Gastrocnemius medialis (tissue), 4 donors: ENCODE results near the gene SUFU. TPM values are rescaled to one million over a fixed set of nuclear protein-coding genes. Genes with fewer than 3 reads are reported as not detected.
A peak's percentile ranks its signal among the peaks of the same experiment; 100 is the strongest.

Experiments used
- ATAC-seq, 2 donors: fragments of 150-250 bp; one replicate each; pipeline ENCODE4 v1.9.1; 2016
- DNase-seq, 2 donors: peaks; one replicate each; pipeline ENCODE4 v3.0.0-alpha.2; 2019
- H3K27ac ChIP-seq, 4 donors: fragments of 200-600 bp; sonication (generic); 1 replicate in 1 of 4; 2 replicates in 3 of 4; pipeline ENCODE4 v1.5.1; 2016 to 2018; ENCODE audit warnings: mild to moderate bottlenecking in 2 of 4, moderate library complexity in 1 of 4
- H3K27me3 ChIP-seq, 3 donors: fragments of 200-600 bp; sonication (generic) in 2 of 3; 1 replicate in 1 of 3; 2 replicates in 2 of 3; pipeline versions ENCODE4 v1.5.1 to v1.6.0; 2016 to 2019; ENCODE audit warnings: mild to moderate bottlenecking in 1 of 3, moderate library complexity in 1 of 3
- H3K36me3 ChIP-seq, 2 donors: fragments of 200-600 bp; sonication (generic) in 1 of 2; one replicate each; pipeline ENCODE4 v1.5.1; 2017 to 2018
- H3K4me1 ChIP-seq, 2 donors: fragments of 200-600 bp; sonication (generic) in 1 of 2; one replicate each; pipeline ENCODE4 v1.5.1; 2016 to 2017; ENCODE audit warnings: mild to moderate bottlenecking in 2 of 2
- H3K4me3 ChIP-seq, 4 donors: fragments of 200-600 bp; sonication (generic) in 3 of 4; 1 replicate in 1 of 4; 2 replicates in 3 of 4; pipeline ENCODE4 v1.5.1; 2016 to 2019; ENCODE audit warnings: mild to moderate bottlenecking in 2 of 4
- H3K9me3 ChIP-seq, 3 donors: fragments of 200-600 bp; sonication (generic) in 2 of 3; 1 replicate in 1 of 3; 2 replicates in 2 of 3; pipeline ENCODE4 v1.5.1; 2016 to 2019
- POLR2A ChIP-seq, 2 donors: fragments of 450-650 bp; IDR thresholded peaks; one replicate each; pipeline ENCODE4 v1.6.1; 2017; ENCODE audit warnings: antibody characterized with exemption in 2 of 2, mild to moderate bottlenecking in 2 of 2, moderate library complexity in 2 of 2
- in situ Hi-C, 4 donors: fragments of 200-750 bp; cut with MboI; loops; one replicate each; pipeline versions ENCODE4 v1.15.0 to v1.8.0; 2017; ENCODE audit warnings: low sequenced_read_pairs in 4 of 4
- intact Hi-C: fragments of 100-400 bp; cut with DNase I; formaldehyde crosslinking; loops from one replicate; pipeline ENCODE4 v1.15.1; 2023; ENCODE audit warnings: low total_unique reads
- total RNA-seq, 4 donors: library from RNA; depleted of rRNA; stranded (reverse); fragments of >200 nt; gene quantifications; one replicate each; pipeline versions ENCODE4 v1.1.0 to v1.2.3, GENCODE V29; 2016
- TF ChIP-seq, protein P1 (sequence below), 5 experiments: fragments of 450-650 bp in 3 of 5; fragments of 200-600 bp in 2 of 5; sonication (generic) in 2 of 5; IDR thresholded peaks in 4 of 5; conservative IDR thresholded peaks in 1 of 5; 1 replicate in 4 of 5; 2 replicates in 1 of 5; pipeline ENCODE4 v1.5.1; 2016 to 2019; ENCODE audit warnings: antibody characterized with exemption in 5 of 5, mild to moderate bottlenecking in 3 of 5, moderate library complexity in 3 of 5

SUFU gene
- total RNA-seq, 4 donors from 2014 or later: 7.3 to 11.8 (median 7.9) TPM

DNA sequence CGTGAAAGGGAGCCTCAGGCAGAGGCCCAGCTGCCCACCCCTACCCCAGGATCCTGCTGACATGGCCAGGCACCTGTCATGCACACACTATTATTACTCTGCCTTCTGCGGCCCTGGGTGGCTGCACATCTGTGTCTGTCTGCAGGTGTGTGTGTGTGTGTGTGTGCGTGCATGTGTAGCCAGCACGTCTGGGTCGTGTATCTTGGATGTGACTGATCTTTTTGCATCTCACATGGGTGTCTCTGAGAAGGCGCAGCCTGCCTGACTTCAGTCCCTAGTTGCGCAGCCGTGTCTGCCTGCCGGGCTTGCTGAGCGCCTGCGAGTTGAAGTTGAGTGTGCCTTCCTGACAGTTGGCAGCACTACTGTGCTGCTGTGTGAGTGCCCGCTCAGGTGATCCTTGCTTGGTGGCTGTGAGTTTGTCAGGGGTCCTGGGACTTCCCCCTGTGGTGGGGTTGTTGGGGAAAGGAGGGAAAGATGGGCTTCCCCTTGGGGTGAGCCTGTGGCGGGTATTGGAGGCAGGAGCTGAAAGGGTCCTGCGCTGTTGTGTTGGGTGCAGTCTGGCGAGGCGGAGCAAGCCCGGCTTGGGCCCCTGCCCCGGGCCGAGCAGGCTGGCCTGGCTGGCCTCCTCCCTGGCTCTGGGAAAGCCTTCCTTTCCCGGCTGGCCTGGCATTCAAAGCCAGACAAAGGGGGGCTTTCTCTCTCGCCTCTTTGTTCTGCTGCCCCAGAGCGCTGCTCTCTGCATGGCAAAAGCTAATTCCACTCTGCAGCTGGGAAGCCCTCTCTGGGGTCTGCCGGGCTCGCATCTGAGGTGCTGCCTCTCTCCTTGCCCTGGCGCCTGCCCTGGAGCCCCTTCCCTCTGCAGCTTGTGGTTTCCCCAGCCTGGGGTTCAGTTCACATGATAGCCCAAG, 145.4 kb downstream of the SUFU start:
- no peak for TF ChIP-seq POLR2A (IDR thresholded peaks at IDR 0.05)
- TF ChIP-seq, protein P1, sequence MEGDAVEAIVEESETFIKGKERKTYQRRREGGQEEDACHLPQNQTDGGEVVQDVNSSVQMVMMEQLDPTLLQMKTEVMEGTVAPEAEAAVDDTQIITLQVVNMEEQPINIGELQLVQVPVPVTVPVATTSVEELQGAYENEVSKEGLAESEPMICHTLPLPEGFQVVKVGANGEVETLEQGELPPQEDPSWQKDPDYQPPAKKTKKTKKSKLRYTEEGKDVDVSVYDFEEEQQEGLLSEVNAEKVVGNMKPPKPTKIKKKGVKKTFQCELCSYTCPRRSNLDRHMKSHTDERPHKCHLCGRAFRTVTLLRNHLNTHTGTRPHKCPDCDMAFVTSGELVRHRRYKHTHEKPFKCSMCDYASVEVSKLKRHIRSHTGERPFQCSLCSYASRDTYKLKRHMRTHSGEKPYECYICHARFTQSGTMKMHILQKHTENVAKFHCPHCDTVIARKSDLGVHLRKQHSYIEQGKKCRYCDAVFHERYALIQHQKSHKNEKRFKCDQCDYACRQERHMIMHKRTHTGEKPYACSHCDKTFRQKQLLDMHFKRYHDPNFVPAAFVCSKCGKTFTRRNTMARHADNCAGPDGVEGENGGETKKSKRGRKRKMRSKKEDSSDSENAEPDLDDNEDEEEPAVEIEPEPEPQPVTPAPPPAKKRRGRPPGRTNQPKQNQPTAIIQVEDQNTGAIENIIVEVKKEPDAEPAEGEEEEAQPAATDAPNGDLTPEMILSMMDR (IDR thresholded peaks at IDR 0.05 in 4 of 5, conservative IDR thresholded peaks at IDR 0.05 in 1 of 5): no peak
- DNase-seq (peak in 1 of 2 donors; percentile 52), ATAC-seq (no peak)
- in situ Hi-C loops (no loop called here), intact Hi-C loops (no loop called here)
- Histone ChIP-seq H3K4me1 (peaks cover 53 to 60% of the 10 kb centered on the region in 2 donors), H3K4me3 (peak overlapping the region; percentile 62 to 90 (median 80)), H3K27ac (peak overlapping the region; percentile 60 to 100 (median 100)), H3K27me3 (no peaks in the 10 kb centered on the region), H3K9me3 (no peaks in the 10 kb centered on the region), H3K36me3 (no peaks in the 10 kb centered on the region)

DNA sequence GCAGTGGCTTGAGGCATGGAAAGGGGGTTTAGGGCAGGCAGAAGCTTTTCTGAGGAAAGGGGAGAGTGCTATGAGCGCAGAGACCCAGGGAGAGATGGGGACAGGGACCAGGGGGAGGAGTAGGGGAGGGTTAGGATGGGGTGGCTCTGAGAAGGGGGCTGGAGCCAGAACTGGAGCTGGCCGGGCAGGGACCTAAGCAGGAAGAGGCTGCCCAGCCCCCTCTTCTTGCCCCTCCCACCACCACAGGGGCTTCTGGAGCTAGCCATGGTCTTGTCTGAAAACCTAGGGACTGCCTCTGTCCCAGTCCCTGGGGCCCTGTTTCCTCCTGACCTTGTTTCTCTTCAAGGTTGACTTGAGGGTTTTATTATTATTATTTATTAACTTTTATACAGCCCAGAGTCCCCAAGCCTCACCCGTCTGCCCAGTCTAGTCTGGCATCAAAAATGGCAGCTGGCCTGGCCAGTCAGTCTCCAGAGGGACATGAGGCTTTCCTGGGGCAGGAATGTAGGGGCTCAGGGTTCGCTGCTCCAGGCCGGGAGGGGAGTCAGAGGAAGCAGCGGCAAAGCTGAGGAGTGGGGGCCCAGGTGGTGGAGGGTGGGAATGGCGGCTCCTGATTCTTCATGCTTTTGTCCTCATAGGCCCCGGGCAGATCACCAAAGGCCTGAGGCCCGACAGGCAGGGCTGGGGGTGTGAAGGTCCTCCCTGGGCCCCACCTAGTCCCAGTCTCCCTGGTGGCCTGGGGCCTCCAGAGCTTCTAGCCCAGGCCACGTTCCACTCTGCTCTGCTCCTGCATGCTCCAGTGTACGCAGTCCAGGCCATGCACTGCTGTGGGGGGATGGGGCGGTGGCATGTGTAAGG, 146.3 kb downstream of the SUFU start:
- H3K4me3 ChIP-seq: peak overlapping the region; percentile 62 to 90 (median 80)
- H3K27me3 ChIP-seq: no peaks in the 10 kb centered on the region
- intact Hi-C loops (no loop called here), in situ Hi-C loops (no loop called here)
- H3K9me3 ChIP-seq: no peaks in the 10 kb centered on the region
- peaks cover 53 to 60% of the 10 kb centered on the region in 2 donors for H3K4me1 ChIP-seq
- peaks cover 0 to 8% of the 10 kb centered on the region in 2 donors for H3K36me3 ChIP-seq
- no peak for ATAC-seq
- TF ChIP-seq, protein P1 (IDR thresholded peaks at IDR 0.05 in 4 of 5, conservative IDR thresholded peaks at IDR 0.05 in 1 of 5): no peak
- TF ChIP-seq POLR2A (IDR thresholded peaks at IDR 0.05): no peak
- peak overlapping the region; percentile 60 to 100 (median 100) for H3K27ac ChIP-seq
- no peak for DNase-seq

DNA sequence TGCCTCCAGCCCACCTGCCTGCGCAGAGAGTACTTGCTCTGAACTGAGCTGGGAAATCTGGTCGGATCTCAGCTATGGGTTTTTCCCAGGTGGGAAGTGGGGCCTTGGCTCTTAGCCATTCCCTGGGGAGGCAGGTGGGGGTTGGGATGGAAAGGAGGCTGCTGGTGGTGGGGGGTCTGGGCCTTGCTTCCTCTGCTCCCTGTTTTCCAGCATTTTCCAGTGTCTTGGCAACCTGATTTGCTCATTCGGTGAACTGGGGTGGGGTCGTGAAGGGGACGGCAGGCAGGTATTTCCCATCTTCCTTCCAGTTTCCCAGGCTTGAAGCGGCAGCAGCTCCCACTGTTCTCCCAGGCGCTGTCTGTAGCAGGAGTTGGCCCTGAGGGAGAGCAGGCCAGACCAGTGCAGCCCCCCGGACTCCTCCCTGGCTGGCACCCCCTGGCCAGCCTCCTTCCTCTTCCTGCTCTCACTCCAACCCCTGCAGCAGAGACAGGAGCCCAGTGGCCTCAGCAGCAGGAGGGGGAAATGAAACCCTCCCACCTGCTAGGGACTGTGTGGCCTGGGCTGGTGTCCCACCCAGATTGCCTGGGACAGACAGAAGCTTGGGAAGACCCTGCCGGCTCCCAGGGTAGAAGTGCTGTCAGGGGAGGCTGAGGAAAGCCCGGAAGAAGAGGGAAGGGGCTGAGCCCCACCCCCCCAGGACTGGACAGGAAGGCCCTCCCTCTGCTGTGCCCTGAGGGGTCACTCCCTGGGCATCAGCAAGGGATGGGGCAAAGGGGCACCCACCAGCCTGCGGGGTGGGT, 147.1 kb downstream of the SUFU start:
- in situ Hi-C loops (no loop called here), intact Hi-C loops (no loop called here)
- DNase-seq: no peak
- H3K4me3 ChIP-seq: peak overlapping the region in 1 of 4 donors; percentile 3
- no peaks in the 10 kb centered on the region for H3K27me3 ChIP-seq
- peaks cover 53 to 60% of the 10 kb centered on the region in 2 donors for H3K4me1 ChIP-seq
- ATAC-seq: no peak
- H3K27ac ChIP-seq: peak overlapping the region; percentile 47 to 100 (median 100)
- H3K36me3 ChIP-seq: peaks cover 0 to 16% of the 10 kb centered on the region in 2 donors
- TF ChIP-seq, protein P1 (IDR thresholded peaks at IDR 0.05 in 4 of 5, conservative IDR thresholded peaks at IDR 0.05 in 1 of 5): no peak
- no peak for TF ChIP-seq POLR2A (IDR thresholded peaks at IDR 0.05)
- no peaks in the 10 kb centered on the region for H3K9me3 ChIP-seq

DNA sequence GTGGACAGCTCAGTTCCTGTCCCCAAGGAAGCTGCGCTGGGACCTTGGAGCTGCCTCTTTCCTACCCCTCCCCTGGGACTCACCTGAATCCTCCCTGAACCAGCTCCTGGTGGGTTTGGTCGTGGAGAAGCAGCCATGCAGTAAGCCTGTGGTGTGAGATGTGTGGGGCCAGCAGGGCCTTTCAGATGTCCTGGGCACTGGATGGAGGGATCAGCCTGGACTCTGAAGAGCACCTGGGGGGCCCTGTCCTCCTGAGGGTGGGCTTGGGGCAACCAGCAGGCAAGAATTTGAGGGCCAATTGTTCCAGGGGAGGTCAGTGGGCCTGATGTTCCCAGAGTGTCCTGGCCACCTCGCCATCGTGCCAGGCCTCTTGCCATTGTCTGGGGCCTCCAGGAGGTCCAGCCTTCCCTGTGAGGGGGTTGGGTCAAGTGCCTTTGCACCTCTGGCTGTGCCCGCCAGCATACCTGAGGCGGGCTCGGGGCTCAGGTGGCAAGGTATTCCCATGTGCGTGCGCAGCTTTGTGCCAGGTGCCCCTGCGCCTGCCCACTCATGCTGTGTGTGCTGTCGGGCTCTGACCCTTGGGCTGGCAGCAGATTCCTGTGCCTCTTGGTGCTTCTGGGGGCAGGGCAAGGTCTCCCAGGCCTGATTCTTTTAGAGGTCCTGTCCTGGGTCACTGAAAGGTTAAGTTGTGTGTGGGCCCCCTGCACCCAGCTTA, 147.8 kb downstream of the SUFU start:
- no peaks in the 10 kb centered on the region for H3K9me3 ChIP-seq
- H3K36me3 ChIP-seq: peaks cover 0 to 24% of the 10 kb centered on the region in 2 donors
- no peak for TF ChIP-seq POLR2A (IDR thresholded peaks at IDR 0.05)
- TF ChIP-seq, protein P1 (IDR thresholded peaks at IDR 0.05 in 4 of 5, conservative IDR thresholded peaks at IDR 0.05 in 1 of 5): no peak
- DNase-seq (no peak), ATAC-seq (no peak)
- intact Hi-C loops (no loop called here), in situ Hi-C loops (no loop called here)
- no peaks in the 10 kb centered on the region for H3K27me3 ChIP-seq
- H3K4me3 ChIP-seq: no peak overlapping the region
- peak overlapping the region; percentile 47 to 100 (median 100) for H3K27ac ChIP-seq
- H3K4me1 ChIP-seq: peaks cover 51 to 54% of the 10 kb centered on the region in 2 donors
